HepG2 (cell line): ENCODE results near the gene KLHL33. TPM values are rescaled to one million over a fixed set of nuclear protein-coding genes. Genes with fewer than 3 reads are reported as not detected.

ENCODE experiments used
- HMG20B ChIP-seq: conservative IDR thresholded peaks from 2 replicates; pipeline ENCODE4 v1.6.1; 2016; ENCODE audit warnings: missing genetic modification reagents, missing compliant biosample characterization
- KDM6A ChIP-seq: IDR thresholded peaks from 2 replicates; pipeline ENCODE4 v1.6.1; 2016; ENCODE audit warnings: low read depth
- ZNF510 ChIP-seq: sonication (generic); formaldehyde crosslinking; IDR thresholded peaks from 2 replicates; pipeline ENCODE4 v1.4.0; 2020; ENCODE audit warnings: low read depth, mild to moderate bottlenecking, missing genetic modification reagents
- ZNF747 ChIP-seq: sonication (generic); formaldehyde crosslinking; IDR thresholded peaks from 2 replicates; pipeline ENCODE4 v1.8.1; 2023; ENCODE audit warnings: missing genetic modification reagents, mild to moderate bottlenecking, borderline replicate concordance
- polyA plus RNA-seq, 8 experiments: library from polyadenylated mRNA; depleted of rRNA in 3 of 8; stranded (reverse) in 7 of 8; unstranded in 1 of 8; fragments of >200 nt; fragmentation: Illumina TruSeq in 4 of 8; extraction: Trizol in 4 of 8; gene quantifications; 2 replicates each; pipeline versions ENCODE4 v1.2.1 to v1.2.3, GENCODE V29; 2011 to 2016; ENCODE audit warnings: low read depth in 4 of 8, missing spikeins in 1 of 8, mixed read lengths in 1 of 8; ENCODE audit not compliant: insufficient read depth in 1 of 8
- small RNA-seq, 3 experiments: library from RNA; depleted of rRNA; stranded (forward); fragments of <200 nt; gene quantifications; one replicate each; pipeline ENCODE3, GENCODE V24; 2012; ENCODE audit warnings: low read depth in 2 of 3, low replicate concordance in 1 of 3; ENCODE audit not compliant: insufficient read length in 3 of 3, insufficient read depth in 2 of 3
- total RNA-seq, 5 experiments: library from RNA; depleted of rRNA; stranded (reverse); fragments of >200 nt; fragmentation: Illumina TruSeq; extraction: Trizol; gene quantifications; 2 replicates each; pipeline ENCODE4 v1.2.3, GENCODE V29; 2016; ENCODE audit warnings: low read depth in 1 of 5
- TF ChIP-seq, protein P1 (sequence below): sonication (generic); formaldehyde crosslinking; IDR thresholded peaks from 2 replicates; pipeline ENCODE4 v1.4.0; 2020; ENCODE audit warnings: mild to moderate bottlenecking, low read depth, missing genetic modification reagents

Gene KLHL33
- total and polyA plus RNA-seq, 2 of the 13 experiments (the other 11 are each of a cell fraction or from before 2014, with no cell fraction given): not detected

- TF ChIP-seq, protein P1, sequence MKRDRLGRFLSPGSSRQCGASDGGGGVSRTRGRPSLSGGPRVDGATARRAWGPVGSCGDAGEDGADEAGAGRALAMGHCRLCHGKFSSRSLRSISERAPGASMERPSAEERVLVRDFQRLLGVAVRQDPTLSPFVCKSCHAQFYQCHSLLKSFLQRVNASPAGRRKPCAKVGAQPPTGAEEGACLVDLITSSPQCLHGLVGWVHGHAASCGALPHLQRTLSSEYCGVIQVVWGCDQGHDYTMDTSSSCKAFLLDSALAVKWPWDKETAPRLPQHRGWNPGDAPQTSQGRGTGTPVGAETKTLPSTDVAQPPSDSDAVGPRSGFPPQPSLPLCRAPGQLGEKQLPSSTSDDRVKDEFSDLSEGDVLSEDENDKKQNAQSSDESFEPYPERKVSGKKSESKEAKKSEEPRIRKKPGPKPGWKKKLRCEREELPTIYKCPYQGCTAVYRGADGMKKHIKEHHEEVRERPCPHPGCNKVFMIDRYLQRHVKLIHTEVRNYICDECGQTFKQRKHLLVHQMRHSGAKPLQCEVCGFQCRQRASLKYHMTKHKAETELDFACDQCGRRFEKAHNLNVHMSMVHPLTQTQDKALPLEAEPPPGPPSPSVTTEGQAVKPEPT (CRISPR knock-in tag): no peak
- TF ChIP-seq ZNF747 (CRISPR knock-in tag): 0 out of 2 replicates have a peak, but pooled peaks have one; percentile 34
- no peak for TF ChIP-seq ZNF510 (CRISPR knock-in tag)
- TF ChIP-seq KDM6A (CRISPR knock-in tag): peak; percentile 67; the same call in 1 of the 2 replicates
- TF ChIP-seq HMG20B: no peak
Measured at GRCh38 chr14:20376071-20376588, 59.8 kb downstream of the KLHL33 start (continued).

Small RNA genes lying within 50 kb of the gene (small RNA-seq; reads per million reads assigned to genes)
- gene RNA5SP382: 0.10 to 2.9 (median 0.65) reads per million in 3 experiments

Other genes starting within 250 kb of the KLHL33 start
- gene OR11G2, start 245.3 kb downstream of the KLHL33 start, total RNA-seq (2016; rRNA removed; fragmentation: Illumina TruSeq; extraction: Trizol): not detected in 2 replicates
- not detected in 2 replicates for gene OR11G2, start 245.3 kb downstream of the KLHL33 start, polyA plus RNA-seq (2011; rRNA removed)
- gene OR11H6, start 212.5 kb downstream of the KLHL33 start, total RNA-seq (2016; rRNA removed; fragmentation: Illumina TruSeq; extraction: Trizol): not detected in 2 replicates
- not detected in 2 replicates for gene OR11H6, start 212.5 kb downstream of the KLHL33 start, polyA plus RNA-seq (2011; rRNA removed)
- gene OR11H7, start 207.2 kb downstream of the KLHL33 start, total RNA-seq (2016; rRNA removed; fragmentation: Illumina TruSeq; extraction: Trizol): not detected in 2 replicates
- not detected in 2 replicates for gene OR11H7, start 207.2 kb downstream of the KLHL33 start, polyA plus RNA-seq (2011; rRNA removed)
- not detected in 2 replicates for gene OR11H4, start 196.9 kb downstream of the KLHL33 start, total RNA-seq (2016; rRNA removed; fragmentation: Illumina TruSeq; extraction: Trizol)
- gene OR11H4, start 196.9 kb downstream of the KLHL33 start, polyA plus RNA-seq (2011; rRNA removed): not detected in 2 replicates
- gene TTC5, start 130.2 kb downstream of the KLHL33 start, total RNA-seq (2016; rRNA removed; fragmentation: Illumina TruSeq; extraction: Trizol): 28.5 and 44.6 TPM in 2 replicates
- gene TTC5, start 130.2 kb downstream of the KLHL33 start, polyA plus RNA-seq (2011; rRNA removed): 8.2 and 8.7 TPM in 2 replicates
- gene CCNB1IP1, start 102.9 kb downstream of the KLHL33 start, total RNA-seq (2016; rRNA removed; fragmentation: Illumina TruSeq; extraction: Trizol): 98.3 and 110 TPM in 2 replicates
- 101 and 125 TPM in 2 replicates for gene CCNB1IP1, start 102.9 kb downstream of the KLHL33 start, polyA plus RNA-seq (2011; rRNA removed)
- gene PARP2, start 92.5 kb downstream of the KLHL33 start, total RNA-seq (2016; rRNA removed; fragmentation: Illumina TruSeq; extraction: Trizol): 37.3 and 39.1 TPM in 2 replicates
- gene PARP2, start 92.5 kb downstream of the KLHL33 start, polyA plus RNA-seq (2011; rRNA removed): 31.3 and 38.4 TPM in 2 replicates
- gene TEP1, start 22.7 kb downstream of the KLHL33 start, total RNA-seq (2016; rRNA removed; fragmentation: Illumina TruSeq; extraction: Trizol): 9.5 and 12.8 TPM in 2 replicates
- gene TEP1, start 22.7 kb downstream of the KLHL33 start, polyA plus RNA-seq (2011; rRNA removed): 11.0 and 16.9 TPM in 2 replicates
- 32.4 and 39.7 TPM in 2 replicates for gene OSGEP, start 18.6 kb upstream of the KLHL33 start, total RNA-seq (2016; rRNA removed; fragmentation: Illumina TruSeq; extraction: Trizol)
- gene OSGEP, start 18.6 kb upstream of the KLHL33 start, polyA plus RNA-seq (2011; rRNA removed): 40.0 and 41.1 TPM in 2 replicates
- gene APEX1, start 19.1 kb upstream of the KLHL33 start, total RNA-seq (2016; rRNA removed; fragmentation: Illumina TruSeq; extraction: Trizol): 171 and 261 TPM in 2 replicates
- gene APEX1, start 19.1 kb upstream of the KLHL33 start, polyA plus RNA-seq (2011; rRNA removed): 336 and 405 TPM in 2 replicates
- gene PIP4P1, start 25.3 kb upstream of the KLHL33 start, total RNA-seq (2016; rRNA removed; fragmentation: Illumina TruSeq; extraction: Trizol): 31.9 and 33.4 TPM in 2 replicates
- 47.0 and 54.5 TPM in 2 replicates for gene PIP4P1, start 25.3 kb upstream of the KLHL33 start, polyA plus RNA-seq (2011; rRNA removed)
- gene PNP, start 33.2 kb upstream of the KLHL33 start, total RNA-seq (2016; rRNA removed; fragmentation: Illumina TruSeq; extraction: Trizol): 74.8 and 117 TPM in 2 replicates
- gene PNP, start 33.2 kb upstream of the KLHL33 start, polyA plus RNA-seq (2011; rRNA removed): 40.2 and 45.4 TPM in 2 replicates
- not detected in 2 replicates for gene RNASE10, start 69.4 kb upstream of the KLHL33 start, total RNA-seq (2016; rRNA removed; fragmentation: Illumina TruSeq; extraction: Trizol)
- gene RNASE10, start 69.4 kb upstream of the KLHL33 start, polyA plus RNA-seq (2011; rRNA removed): not detected in 2 replicates
- gene RNASE9, start 124.9 kb upstream of the KLHL33 start, total RNA-seq (2016; rRNA removed; fragmentation: Illumina TruSeq; extraction: Trizol): not detected in 2 replicates
- gene RNASE9, start 124.9 kb upstream of the KLHL33 start, polyA plus RNA-seq (2011; rRNA removed): not detected in 2 replicates
- gene RNASE11, start 151.8 kb upstream of the KLHL33 start, total RNA-seq (2016; rRNA removed; fragmentation: Illumina TruSeq; extraction: Trizol): not detected in 2 replicates
- not detected in 2 replicates for gene RNASE11, start 151.8 kb upstream of the KLHL33 start, polyA plus RNA-seq (2011; rRNA removed)
- gene RNASE12, start 155.2 kb upstream of the KLHL33 start, total RNA-seq (2016; rRNA removed; fragmentation: Illumina TruSeq; extraction: Trizol): not detected in 2 replicates
- not detected in 2 replicates for gene RNASE12, start 155.2 kb upstream of the KLHL33 start, polyA plus RNA-seq (2011; rRNA removed)
- gene OR6S1, start 205.5 kb upstream of the KLHL33 start, total RNA-seq (2016; rRNA removed; fragmentation: Illumina TruSeq; extraction: Trizol): not detected in 2 replicates
- gene OR6S1, start 205.5 kb upstream of the KLHL33 start, polyA plus RNA-seq (2011; rRNA removed): 0.09 TPM in 1 of 2 replicates, not detected in the other
- 72.6 and 109 TPM in 2 replicates for gene RNASE4, start 248.4 kb upstream of the KLHL33 start, total RNA-seq (2016; rRNA removed; fragmentation: Illumina TruSeq; extraction: Trizol)
- 983 and 1,053 TPM in 2 replicates for gene RNASE4, start 248.4 kb upstream of the KLHL33 start, polyA plus RNA-seq (2011; rRNA removed)